H1 (cell line): ENCODE data around the gene RPTOR. TPM values are rescaled to one million over a fixed set of nuclear protein-coding genes. Genes with fewer than 3 reads are reported as not detected.

Source experiments
- SP4 ChIP-seq: IDR thresholded peaks from 2 replicates; pipeline ENCODE4 v1.6.1; 2012; ENCODE audit warnings: low read length, inconsistent platforms
- SRF ChIP-seq: IDR thresholded peaks from 2 replicates; pipeline ENCODE4 v1.6.1; 2011; ENCODE audit warnings: mild to moderate bottlenecking, low read depth, low read length, moderate library complexity
- polyA plus RNA-seq, 7 experiments: library from polyadenylated mRNA; depleted of rRNA in 3 of 7; stranded (reverse) in 5 of 7; unstranded in 2 of 7; fragments of >200 nt in 5 of 7; fragments of 200-250 nt in 2 of 7; gene quantifications; 1 replicate in 5 of 7; 2 replicates in 1 of 7; 4 replicates in 1 of 7; pipeline versions ENCODE4 v1.2.1 to v1.2.3, GENCODE V29; 2011 to 2013; ENCODE audit warnings: missing spikeins in 2 of 7, mixed read lengths in 2 of 7
- total RNA-seq: library from RNA; stranded (reverse); fragmentation: NEBNext Ultra II Directional; extraction: Animal tissue kit (Norgen Biotek cat#: 25700); gene quantifications from 2 replicates; pipeline ENCODE4 v1.2.1, GENCODE V29; 2021

RPTOR gene
- total and polyA plus RNA-seq, 2 of the 8 experiments (the other 6 are each of a cell fraction or from before 2014, with no cell fraction given), result 6.9 to 28.7 TPM

DNA sequence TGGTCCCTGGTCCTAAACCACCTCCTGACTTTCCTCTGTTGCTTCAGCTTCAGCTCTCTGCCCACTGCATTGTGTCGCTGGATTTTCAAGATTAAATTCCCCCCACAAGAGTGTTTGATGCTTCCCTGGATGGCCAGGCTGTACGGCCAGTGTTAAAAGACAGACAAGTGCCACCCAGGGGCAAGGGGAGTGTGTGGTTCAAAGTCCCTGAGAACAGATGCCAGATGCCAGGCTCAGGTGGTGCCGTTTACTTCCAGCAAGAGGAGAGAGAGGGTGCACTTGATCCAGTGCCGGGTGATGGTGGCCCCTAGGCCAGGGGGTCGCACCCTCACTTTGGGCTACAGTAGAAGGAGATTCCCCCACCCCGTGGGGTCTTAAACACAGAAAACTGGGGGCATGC is 109.2 kb downstream of the RPTOR start (continued):
- TF ChIP-seq SRF (no peak), SP4 (no peak)
